HG02571 (cell line): ENCODE results near the gene PRMT7.
"Not testable (repeated sequence)": the region's sequence is repeated elsewhere in the genome, so short reads cannot be mapped to it uniquely, and the experiment has no call there.

Source experiments
- ATAC-seq: cut with Tn5 transposase; IDR thresholded peaks from one replicate; pipeline ENCODE4 v1.9.1; 2021; ENCODE audit warnings: mild to moderate bottlenecking, moderate library complexity; ENCODE audit not compliant: unreplicated experiment

The PRMT7 gene

GRCh38 chr16:68283346-68283745 lies 27.5 kb upstream of the PRMT7 start:
- ATAC-seq = no peak

DNA sequence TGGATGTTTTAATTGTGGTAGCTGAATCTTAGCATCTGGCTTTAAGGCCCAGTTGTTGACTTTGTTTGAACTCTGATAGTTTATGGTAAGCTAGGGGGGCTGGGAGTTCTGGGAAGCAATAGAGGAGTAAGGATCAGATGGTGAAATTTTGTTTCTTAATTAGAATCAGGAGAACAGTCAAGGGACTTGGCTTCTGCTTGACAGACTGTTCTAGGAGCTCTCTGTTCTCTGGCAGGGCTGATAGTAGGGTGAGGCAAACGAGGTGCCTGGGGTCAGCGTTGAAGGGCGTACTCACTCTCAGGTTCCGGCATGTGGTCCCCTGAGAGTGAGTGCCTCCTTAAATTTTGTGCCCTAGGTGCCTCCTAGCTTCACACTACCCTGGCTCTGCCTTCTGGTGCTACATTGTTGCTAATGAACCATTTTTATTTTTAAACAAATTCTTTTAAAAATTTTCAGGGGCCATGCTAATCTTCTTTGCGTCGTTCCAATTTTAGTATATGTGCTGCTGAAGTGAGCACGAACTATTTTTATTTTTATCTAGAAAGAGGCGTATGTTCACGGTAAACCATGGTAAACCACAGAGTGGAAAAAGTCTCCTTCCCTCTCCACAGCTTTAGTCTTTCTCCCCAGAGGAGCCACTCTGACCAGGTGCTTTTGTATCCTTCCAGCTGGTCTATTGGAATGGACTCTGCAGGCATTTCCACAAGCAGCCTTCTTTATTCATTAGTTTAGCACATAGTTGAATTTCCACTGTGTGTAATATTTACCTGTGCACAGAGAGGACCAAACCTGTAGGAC lies 26.8 kb upstream of the PRMT7 start:
- no peak for ATAC-seq

- ATAC-seq = peak; percentile 59
These were observed 26.0 kb upstream of the PRMT7 start for GRCh38 chr16:68284847-68285246.

DNA sequence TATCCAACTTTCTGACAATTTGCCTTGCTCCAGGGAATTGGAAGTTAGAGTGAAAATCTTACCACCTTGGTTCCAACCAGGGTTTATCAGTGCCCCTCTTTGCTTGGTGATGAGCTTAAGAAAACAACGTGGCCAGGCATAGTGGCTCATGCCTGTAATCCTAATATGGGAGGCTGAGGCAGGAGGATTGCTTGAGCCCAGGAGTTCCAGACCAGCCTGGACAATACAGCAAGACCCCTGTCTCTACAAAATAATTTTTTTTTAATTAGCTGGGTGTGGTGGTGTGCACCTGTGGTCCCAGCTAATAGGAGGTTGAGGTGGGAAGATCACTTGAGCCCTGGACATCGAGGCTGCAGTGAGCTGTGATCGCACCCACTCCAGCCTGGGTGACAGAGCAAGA lies 25.1 kb upstream of the PRMT7 start:
- ATAC-seq = no peak

DNA sequence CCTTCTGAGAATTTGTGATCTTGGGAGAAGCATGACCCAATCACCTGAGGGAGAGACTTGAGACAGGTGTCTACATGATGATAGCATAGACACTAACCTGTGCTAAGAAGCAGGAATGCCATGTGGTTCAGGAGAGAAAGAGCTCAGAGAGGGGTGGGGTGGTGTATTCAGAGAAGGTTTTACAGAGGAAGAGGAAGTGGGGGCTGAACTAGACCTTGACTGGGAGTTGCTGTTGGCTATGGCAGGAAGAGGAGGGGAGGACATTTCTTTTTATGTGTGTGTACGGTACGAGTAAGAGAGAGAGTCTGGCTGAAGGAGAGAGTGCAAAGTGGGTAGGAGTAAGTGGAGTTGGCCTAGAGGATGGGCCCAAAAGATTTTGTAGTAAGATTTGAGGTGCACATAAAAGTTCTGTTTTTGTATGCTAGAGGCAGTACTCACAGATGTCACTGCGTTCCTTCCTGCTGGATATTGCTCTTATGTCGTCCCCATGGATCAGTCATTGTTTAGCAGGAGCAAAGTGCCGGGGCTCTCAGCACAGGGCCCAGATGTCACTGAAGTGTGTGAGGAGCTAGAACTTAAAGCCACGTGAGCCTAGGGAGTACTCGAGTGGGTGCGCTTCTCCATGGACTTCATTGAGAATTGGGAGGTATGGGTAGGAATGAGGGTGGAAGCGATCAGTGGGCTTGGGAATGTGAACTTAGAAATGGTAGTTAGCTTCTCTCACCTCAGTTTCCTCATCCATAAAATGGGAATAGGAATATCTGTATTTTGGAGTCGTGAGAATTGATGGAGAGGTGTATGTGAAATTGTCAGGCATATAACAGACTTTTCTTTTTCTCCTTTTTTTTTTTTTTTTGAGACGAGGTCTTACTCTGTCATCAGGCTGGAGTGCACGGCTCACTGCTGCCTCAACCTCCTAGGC lies 24.4 kb upstream of the PRMT7 start:
- no peak for ATAC-seq

DNA sequence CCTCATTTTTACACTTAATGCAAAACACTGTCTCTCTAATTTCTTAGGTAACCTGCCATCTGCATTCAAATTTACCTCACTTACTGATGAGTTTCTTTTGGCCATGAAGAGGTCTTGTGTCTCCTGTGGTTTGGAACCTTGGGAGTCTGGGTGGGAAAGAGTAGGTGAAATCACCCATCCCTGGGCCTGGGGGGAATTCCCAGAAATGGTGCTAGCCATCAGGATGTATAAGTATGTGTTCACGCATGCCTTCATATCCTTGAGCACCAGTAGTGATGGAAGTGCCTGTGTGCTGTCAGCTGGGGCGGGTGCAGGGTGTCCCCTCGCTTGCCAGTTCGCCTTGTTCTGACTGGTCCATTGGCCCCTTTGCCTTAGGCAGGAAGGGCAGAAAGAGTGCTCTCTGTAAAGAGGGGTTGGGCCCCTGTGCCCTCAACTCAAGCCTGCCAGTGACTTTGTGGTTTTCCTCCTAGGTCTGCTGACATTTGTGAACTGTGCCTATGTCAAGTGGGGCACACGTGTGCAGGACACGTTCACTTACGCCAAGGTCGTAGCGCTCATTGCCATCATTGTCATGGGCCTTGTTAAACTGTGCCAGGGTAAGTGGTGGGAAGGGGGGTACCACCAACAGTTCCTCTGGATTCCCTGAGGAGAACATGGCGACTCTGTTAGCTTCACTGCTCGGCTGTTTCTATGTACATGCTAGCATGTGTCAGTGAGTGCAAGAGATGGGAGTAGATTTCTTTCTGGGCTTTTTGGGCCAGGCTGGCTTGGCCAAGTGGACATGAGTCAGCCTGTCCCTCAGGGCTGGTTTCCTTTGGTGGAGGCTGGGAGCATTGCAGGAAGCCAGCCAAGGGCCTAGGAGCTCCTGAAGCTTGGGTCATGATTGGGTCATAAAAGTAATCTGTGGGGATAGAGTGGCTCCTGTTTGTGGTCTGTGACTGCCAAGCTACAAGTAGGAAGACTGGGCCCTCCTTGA lies 23.3 kb upstream of the PRMT7 start:
- ATAC-seq = no peak

DNA sequence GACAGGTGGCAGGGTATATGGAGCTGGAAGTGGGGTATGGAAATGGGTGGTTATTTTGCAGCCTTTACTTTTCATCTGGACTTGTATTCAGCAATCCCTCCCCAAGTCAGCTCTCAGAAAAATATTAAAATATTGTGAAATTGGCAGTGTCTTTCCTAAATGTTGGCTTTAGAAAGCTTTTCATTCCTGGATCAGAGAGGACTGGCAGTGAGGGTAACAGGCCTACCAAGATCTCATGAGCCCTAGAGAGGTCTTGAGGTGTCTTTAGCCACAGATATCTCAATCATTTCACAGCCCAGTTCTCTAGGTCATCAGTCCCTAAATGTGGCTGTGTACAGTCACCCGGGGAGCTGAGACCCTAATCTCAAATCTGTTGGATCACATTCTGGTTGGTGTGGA lies 22.6 kb upstream of the PRMT7 start:
- ATAC-seq = no peak

DNA sequence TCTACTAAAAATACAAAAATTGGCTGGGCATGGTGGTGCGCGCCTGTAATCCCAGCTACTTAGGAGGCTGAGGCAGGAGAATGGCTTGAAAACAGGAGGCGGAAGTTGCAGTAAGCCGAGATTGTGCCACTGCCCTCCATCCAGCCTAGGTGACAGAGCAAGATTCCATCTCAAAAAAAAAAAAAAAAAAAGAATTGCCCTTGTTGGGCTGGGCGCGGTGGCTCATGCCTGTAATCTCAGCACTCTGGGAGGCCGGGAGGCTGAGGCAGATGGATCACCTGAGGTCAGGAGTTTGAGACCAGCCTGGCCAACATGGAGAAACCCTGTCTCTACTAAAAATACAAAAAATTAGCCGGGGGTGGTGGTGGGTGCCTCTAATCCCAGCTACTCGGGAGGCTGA lies 22.0 kb upstream of the PRMT7 start:
- not testable (repeated sequence) for ATAC-seq

DNA sequence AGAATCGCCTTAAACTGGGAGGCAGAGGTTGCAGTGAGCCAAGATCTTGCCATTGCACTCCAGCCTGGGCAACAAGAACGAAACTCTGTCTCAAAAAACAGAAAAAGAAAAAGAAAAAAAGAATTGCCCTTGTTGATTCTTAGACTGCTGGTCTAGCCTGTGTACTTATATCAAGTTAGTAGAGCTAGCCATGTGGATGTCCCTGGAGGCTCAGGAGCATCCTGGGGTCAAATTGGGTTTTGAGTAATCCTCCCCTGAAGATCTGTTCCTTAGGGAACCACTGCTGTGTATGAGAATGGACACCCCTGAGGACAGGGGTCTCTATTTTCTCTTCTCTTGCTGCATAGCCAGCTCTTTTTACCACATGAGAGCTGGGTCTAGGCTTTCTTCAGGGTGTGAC lies 21.6 kb upstream of the PRMT7 start:
- no peak for ATAC-seq

DNA sequence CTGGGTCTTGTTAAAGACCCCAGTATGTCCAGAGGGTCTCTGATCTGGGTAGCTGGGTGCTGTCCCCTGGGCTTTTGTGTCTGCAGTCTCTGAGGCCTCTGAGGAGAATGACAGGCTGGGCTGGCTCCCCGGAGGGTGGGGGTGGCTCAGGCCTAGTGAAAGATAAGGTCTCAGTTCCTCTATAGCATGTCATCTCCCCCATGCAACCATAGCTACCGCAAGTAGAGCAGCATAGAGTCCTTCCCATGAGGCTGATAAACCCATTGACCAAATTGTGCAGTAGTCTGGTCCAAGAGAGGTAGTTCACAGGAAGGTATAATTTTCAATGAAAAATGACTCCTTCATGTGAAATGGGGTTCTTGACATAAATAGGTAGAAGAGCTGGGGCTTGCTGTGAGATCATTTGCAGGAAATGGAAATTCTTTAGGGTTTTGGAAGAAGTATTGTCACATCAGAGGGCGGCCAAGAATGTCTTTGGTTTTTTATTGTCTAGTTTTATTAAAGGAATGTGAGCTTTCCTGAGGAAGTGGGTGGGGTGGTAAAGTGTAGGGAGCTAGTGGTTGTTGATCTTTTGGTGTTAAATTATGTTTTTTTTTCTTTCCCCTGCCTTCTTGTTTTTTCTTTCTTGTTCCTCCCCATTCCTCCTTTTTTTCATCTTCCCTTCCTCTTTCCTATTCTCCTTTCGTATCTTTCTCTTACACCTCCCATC lies 21.0 kb upstream of the PRMT7 start:
- ATAC-seq = peak; percentile 68

- ATAC-seq = no peak
These were observed 20.4 kb upstream of the PRMT7 start for GRCh38 chr16:68290450-68290849.

DNA sequence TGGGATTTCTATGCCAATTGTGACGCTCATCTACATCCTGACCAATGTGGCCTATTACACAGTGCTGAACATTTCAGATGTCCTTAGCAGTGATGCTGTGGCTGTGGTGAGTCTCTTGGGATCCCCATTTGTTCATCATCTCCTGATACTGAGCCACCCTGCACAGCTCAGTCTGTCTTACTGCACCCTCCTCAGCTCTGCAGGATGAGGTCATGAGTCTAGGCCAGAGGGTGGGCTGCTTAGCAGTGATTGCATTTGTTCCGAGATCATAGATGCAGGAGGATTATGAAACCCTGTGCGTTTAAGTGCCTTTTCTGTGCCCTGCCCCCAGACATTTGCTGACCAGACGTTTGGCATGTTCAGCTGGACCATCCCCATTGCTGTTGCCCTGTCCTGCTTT lies 19.6 kb upstream of the PRMT7 start:
- ATAC-seq = no peak

- ATAC-seq = no peak
These were observed 18.4 kb upstream of the PRMT7 start for GRCh38 chr16:68292425-68292824.

- ATAC-seq = no peak
These were observed 14.5 kb upstream of the PRMT7 start for GRCh38 chr16:68296291-68296690.

DNA sequence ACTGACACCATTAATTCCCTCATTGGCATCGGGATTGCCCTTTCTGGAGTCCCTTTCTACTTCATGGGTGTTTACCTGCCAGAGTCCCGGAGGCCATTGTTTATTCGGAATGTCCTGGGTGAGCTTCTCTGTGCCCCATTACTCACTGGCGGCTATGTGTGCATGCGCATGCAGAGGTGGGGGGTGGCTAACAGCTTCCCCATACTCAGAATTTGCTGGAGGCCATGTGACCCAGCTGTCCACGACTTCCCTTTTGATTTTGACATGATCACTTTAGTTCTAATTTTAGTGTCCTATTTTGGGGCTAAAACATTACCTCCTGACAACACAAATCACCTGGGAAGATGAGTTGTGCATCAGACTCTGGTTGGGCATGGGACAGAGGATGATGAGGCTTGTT lies 14.1 kb upstream of the PRMT7 start:
- no peak for ATAC-seq

- no peak for ATAC-seq
These were observed 12.9 kb upstream of the PRMT7 start for GRCh38 chr16:68297908-68298307.

DNA sequence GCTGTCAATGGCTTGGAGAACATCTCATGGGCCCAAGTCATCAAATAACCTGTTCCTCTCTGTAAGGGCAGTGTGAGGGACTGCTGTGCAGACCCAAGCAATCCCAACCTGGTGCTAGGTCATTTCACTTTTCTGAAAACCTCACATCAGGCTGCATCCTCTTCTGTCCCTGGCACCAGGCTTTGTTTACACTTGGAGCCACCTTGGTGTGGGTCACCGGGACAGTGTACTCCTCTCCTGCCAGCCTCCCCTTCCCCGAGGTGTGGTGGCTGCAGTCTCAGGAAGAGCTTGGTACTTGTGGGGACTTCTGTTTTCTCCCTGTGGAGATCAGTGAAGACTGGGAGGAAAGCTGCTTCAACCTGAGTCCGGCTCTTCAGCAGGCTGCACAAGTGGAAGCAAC lies 12.5 kb upstream of the PRMT7 start:
- ATAC-seq = no peak

DNA sequence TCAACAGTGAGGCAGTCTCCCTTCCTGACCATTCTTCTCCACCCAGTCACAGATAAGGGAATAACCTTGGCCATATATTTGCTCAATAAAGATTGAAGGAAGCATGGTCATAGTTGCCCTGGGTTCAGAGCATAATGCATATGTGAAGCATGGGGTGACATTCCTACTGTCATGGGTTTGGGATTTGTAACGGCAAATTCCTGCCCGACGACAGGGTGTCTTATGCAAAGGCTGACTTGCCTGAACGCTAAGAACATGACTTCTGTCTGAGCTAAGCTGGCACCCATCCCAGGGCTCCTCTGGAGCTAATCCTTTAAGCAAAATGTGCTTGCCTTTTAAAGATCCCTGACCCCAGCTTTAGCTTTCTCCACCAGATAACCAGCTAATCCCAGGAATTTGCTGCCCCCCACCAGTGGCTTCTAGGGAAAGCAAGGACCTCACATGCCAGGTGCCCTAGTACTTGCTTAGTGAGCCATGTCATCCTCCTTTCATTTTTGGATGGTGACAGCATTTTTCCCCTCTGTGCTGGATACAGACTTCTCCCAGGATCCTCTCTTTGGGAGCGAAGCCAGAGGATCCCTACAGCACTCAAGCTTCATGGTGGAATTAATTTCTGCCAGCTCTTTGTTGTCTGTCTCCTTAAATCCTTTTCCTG lies 11.8 kb upstream of the PRMT7 start:
- ATAC-seq = no peak

DNA sequence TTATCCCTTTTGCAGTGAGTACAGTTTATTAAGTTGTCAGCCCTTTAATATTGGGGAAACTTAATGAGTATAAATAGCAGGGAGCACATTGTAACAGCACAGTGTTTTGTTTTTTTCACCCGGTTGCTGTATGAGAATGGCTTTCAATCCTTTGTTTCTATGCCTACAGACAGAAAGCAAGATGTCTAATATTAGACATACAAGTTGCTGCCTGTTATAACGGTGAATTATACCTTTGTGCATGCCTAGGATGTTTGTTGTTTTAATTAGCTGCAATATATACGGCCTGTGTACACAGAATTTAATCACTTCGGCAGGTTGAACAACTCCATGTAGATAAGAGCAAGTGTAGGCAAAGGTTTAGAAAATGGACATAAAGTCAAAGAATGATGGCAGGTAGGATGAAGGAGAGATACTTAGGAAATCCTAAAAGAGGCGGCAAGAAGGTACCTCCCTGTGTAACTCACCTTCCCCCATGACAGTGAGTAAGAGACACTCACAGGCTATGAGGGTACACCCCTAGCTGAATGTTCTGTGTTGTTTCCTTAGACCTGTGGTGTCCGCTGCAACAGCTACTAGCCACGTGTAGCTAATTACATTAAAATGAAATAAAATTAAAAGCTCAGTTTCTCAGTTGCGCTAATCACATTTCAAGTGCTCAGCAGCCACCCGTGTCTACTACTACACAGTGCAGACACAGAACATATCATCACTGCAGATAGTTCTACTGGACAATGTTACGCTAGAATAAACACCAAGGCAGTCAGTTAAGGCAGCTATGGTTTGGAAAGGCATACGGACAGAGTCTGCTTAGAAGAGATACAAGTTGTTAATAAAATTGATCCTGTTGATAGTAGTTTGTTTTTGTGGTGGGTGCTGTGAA lies 11.0 kb upstream of the PRMT7 start:
- ATAC-seq = no peak
